A549 (cell line): ENCODE results near the gene BNC2. TPM values are rescaled to one million over a fixed set of nuclear protein-coding genes. Genes with fewer than 3 reads are reported as not detected.
A peak's percentile ranks its signal among the peaks of the same experiment; 100 is the strongest.

ENCODE experiments used
- ATAC-seq, 2 experiments: fragments of 200-7000 bp in 1 of 2; fragments of >200 bp in 1 of 2; cut with Nextera tagmentation in 1 of 2; cut with Tn5 transposase in 1 of 2; 3 replicates each; pipeline versions ENCODE4 v1.8.0 to v1.9.1; 2018 to 2020; ENCODE audit warnings: mild to moderate bottlenecking in 1 of 2, moderate library complexity in 1 of 2
- CTCF ChIA-PET: fragments of 300-600 bp; sonication (Branson Sonifier 250); formaldehyde crosslinking; extraction: SDS; loops from one replicate; lab custom pipeline; 2021; ENCODE audit warnings: antibody characterized with exemption, inconsistent platforms; lab: Yijun Ruan, JAX
- POLR2A ChIA-PET: fragments of 350-600 bp; formaldehyde crosslinking; extraction: SDS; loops from one replicate; lab custom pipeline; 2021; ENCODE audit warnings: antibody characterized with exemption, inconsistent platforms; lab: Yijun Ruan, JAX
- DNase-seq, 2 experiments: peaks; one replicate each; pipeline versions ENCODE4 v3.0.0 to v3.0.0-alpha.2; 2011 to 2016; ENCODE audit warnings: low read depth in 1 of 2, low spot score in 1 of 2
- FAIRE-seq: peaks from 2 replicates; lab custom pipeline; 2011; peaks lifted over from hg19 to GRCh38; lab: Jason Lieb, UNC
- H3K27ac ChIP-seq, 2 experiments: fragments of >200 bp; sonication (Bioruptor Twin); formaldehyde crosslinking; 3 replicates each; pipeline ENCODE4 v1.5.1; 2016 to 2017
- H3K4me1 ChIP-seq: fragments of >200 bp; sonication (Bioruptor Twin); formaldehyde crosslinking; 3 replicates; pipeline ENCODE4 v1.6.1; 2016
- H3K4me2 ChIP-seq: fragments of >200 bp; sonication (Bioruptor Twin); formaldehyde crosslinking; 3 replicates; pipeline ENCODE4 v1.6.1; 2016
- H3K4me3 ChIP-seq: fragments of >200 bp; sonication (Bioruptor Twin); formaldehyde crosslinking; 3 replicates; pipeline ENCODE4 v1.5.1; 2016
- H3K9me3 ChIP-seq: fragments of >200 bp; sonication (Bioruptor Twin); formaldehyde crosslinking; 3 replicates; pipeline ENCODE4 v1.6.1; 2016
- CBX2 ChIP-seq: fragments of 200-600 bp; sonication (generic); IDR thresholded peaks from 2 replicates; pipeline ENCODE4 v1.6.1; 2016; ENCODE audit warnings: low read depth, mild to moderate bottlenecking, borderline replicate concordance
- CHD2 ChIP-seq: fragments of 150-350 bp; IDR thresholded peaks from 2 replicates; pipeline ENCODE4 v1.6.1; 2014; ENCODE audit warnings: low read length; ENCODE audit not compliant: partially characterized antibody
- EHF ChIP-seq: fragments of 250-450 bp; sonication (Bioruptor Pico); IDR thresholded peaks from 2 replicates; pipeline ENCODE4 v1.5.0; 2020; ENCODE audit warnings: mild to moderate bottlenecking
- ESRRA ChIP-seq: fragments of 150-350 bp; IDR thresholded peaks from 2 replicates; pipeline ENCODE4 v1.6.1; 2014; ENCODE audit warnings: mild to moderate bottlenecking, low read length, borderline replicate concordance
- HEYL ChIP-seq: fragments of 250-450 bp; sonication (Bioruptor Pico); IDR thresholded peaks from 2 replicates; pipeline ENCODE4 v1.8.0; 2021; ENCODE audit warnings: mild to moderate bottlenecking, moderate library complexity
- HMGXB4 ChIP-seq: fragments of 250-450 bp; sonication (Bioruptor Pico); IDR thresholded peaks from 2 replicates; pipeline ENCODE4 v1.5.0; 2021; ENCODE audit warnings: mild to moderate bottlenecking, moderate library complexity, borderline replicate concordance
- HOXB5 ChIP-seq: fragments of 250-450 bp; sonication (Bioruptor Pico); IDR thresholded peaks from 2 replicates; pipeline ENCODE4 v1.5.0; 2020; ENCODE audit warnings: mild to moderate bottlenecking, moderate library complexity
- JUN ChIP-seq, 2 experiments: fragments of >200 bp; sonication (Bioruptor Twin); formaldehyde crosslinking; IDR thresholded peaks; 2 replicates in 1 of 2; 3 replicates in 1 of 2; pipeline ENCODE4 v1.6.1; 2016 to 2017
- NPAS2 ChIP-seq: fragments of 250-450 bp; sonication (Bioruptor Pico); IDR thresholded peaks from 2 replicates; pipeline ENCODE4 v1.8.0; 2022; ENCODE audit warnings: mild to moderate bottlenecking, moderate library complexity, borderline replicate concordance
- SREBF2 ChIP-seq: fragments of 450-650 bp; IDR thresholded peaks from 2 replicates; pipeline ENCODE4 v1.6.1; 2014; ENCODE audit warnings: mild to moderate bottlenecking, moderate library complexity
- TP53 ChIP-seq: fragments of 250-450 bp; sonication (Bioruptor Pico); IDR thresholded peaks from 2 replicates; pipeline ENCODE4 v1.5.0; 2021; ENCODE audit warnings: mild to moderate bottlenecking, moderate library complexity
- ZFP36 ChIP-seq: fragments of 450-650 bp; IDR thresholded peaks from 2 replicates; pipeline ENCODE4 v1.6.1; 2014; ENCODE audit warnings: borderline replicate concordance; ENCODE audit not compliant: partially characterized antibody
- ZSCAN20 ChIP-seq: fragments of 250-450 bp; sonication (Bioruptor Pico); IDR thresholded peaks from 2 replicates; pipeline ENCODE4 v1.8.0; 2022; ENCODE audit warnings: mild to moderate bottlenecking, moderate library complexity
- WGBS: methylation state at CpG from one replicate; pipeline ENCODE4 v1.1.6; 2017; ENCODE audit errors: missing lambda C conversion rate; 5-methylcytosine and 5-hydroxymethylcytosine counted together
- polyA plus RNA-seq, 4 experiments: library from polyadenylated mRNA; depleted of rRNA in 3 of 4; stranded (reverse); fragments of >200 nt; fragmentation: RNase III in 1 of 4; extraction: RNeasy Plus Mini Kit Qiagen cat#74134 plus additional on column Dnase treatment in 1 of 4; gene quantifications; 2 replicates in 3 of 4; 3 replicates in 1 of 4; pipeline ENCODE4 v1.2.3, GENCODE V29; 2011 to 2017
- TF ChIP-seq, protein P1 (sequence below): IDR thresholded peaks from 2 replicates; pipeline ENCODE4 v1.6.1; 2012; ENCODE audit warnings: low read depth, borderline replicate concordance
- TF ChIP-seq, protein P2 (sequence below): fragments of 200-600 bp; sonication (generic); IDR thresholded peaks from 2 replicates; pipeline ENCODE4 v1.6.1; 2016; ENCODE audit warnings: antibody characterized with exemption, mild to moderate bottlenecking, moderate library complexity

Gene BNC2
- polyA plus RNA-seq, 2 of the 4 experiments (the other 2 are of a cell fraction): 6.2 to 7.5 TPM

DNA sequence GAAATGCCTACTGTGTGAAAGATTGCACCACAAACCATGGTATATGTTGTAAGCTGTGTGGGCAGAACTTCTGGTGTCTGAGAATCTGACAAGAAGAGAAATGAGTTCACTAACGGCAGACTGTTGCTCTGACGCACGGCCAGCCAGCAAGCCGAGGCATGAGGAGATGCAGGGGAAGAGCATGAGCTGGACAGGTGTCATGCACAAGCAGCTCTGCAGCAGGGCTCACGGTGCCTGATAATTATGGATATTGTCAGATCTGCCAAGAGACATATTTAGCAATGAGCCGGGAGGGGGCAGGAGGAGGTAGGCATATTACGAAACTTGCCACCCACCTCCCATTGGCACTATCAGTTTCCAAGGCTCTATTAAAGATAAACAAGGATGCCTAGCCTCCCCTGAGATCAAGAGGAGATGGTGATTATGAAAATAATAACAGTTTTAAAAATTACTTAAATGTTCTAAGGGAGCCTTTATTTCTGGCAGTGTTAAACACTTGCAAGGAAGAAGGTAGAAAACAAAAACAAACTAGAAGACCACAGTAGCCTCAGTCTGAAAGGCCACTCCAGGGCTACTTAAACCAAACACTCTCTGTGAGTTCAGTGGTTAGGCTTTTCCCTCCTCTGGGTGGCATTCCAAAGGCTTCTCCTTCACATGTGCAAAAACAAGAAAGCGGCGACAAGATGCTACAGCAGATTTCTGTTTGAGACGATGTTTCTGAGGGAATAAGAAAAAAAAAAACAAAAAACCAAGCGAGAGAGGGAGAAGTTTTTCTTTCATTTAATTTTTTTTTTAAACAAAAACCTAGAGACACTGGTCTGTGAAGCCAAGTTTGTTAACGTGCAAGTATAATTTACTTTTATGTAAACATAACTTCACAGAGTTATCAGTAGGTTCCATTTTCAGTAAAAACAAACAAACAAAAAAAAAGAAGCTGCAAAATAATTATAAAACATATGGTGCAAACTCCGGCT lies 339.5 kb downstream of the BNC2 start:
- no peak for DNase-seq
- no peak for TF ChIP-seq EHF (CRISPR knock-in tag)
- TF ChIP-seq, all 56 proteins: peak for 0
- ATAC-seq (no peak), FAIRE-seq (no peak)
- CTCF ChIA-PET: no interaction called here
- POLR2A ChIA-PET: no interaction called here
- WGBS: 84% methylated on average over 13 of the region's 13 CpGs
- H3K4me2 ChIP-seq: no peak overlapping the region
- H3K4me3 ChIP-seq: no peak overlapping the region
- H3K4me1 ChIP-seq: peaks cover 49% of the 10 kb centered on the region
- no peak overlapping the region; a peak in 1 of 6 replicates for H3K27ac ChIP-seq
- no peaks in the 10 kb centered on the region for H3K9me3 ChIP-seq

- FAIRE-seq (no peak), DNase-seq (no peak), ATAC-seq (no peak)
- ChIA-PET CTCF (interaction anchor here (0.6 to 0.8 kb wide), 2 partner anchors 20 to 410 kb away, joined by 3 read pairs; no protein-coding TSS in a partner anchor), POLR2A (no interaction called here)
- H3K4me2 ChIP-seq: no peak overlapping the region
- WGBS: 91% methylated on average over 9 of the region's 9 CpGs
- no peak overlapping the region for H3K4me3 ChIP-seq
- TF ChIP-seq TP53: no peak
- TF ChIP-seq, protein P1, sequence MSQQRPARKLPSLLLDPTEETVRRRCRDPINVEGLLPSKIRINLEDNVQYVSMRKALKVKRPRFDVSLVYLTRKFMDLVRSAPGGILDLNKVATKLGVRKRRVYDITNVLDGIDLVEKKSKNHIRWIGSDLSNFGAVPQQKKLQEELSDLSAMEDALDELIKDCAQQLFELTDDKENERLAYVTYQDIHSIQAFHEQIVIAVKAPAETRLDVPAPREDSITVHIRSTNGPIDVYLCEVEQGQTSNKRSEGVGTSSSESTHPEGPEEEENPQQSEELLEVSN: no peak
- no peak for TF ChIP-seq SREBF2
- no peak for TF ChIP-seq NPAS2 (CRISPR knock-in tag)
- TF ChIP-seq CHD2: no peak
- TF ChIP-seq HMGXB4 (CRISPR knock-in tag): no peak
- TF ChIP-seq, protein P2, sequence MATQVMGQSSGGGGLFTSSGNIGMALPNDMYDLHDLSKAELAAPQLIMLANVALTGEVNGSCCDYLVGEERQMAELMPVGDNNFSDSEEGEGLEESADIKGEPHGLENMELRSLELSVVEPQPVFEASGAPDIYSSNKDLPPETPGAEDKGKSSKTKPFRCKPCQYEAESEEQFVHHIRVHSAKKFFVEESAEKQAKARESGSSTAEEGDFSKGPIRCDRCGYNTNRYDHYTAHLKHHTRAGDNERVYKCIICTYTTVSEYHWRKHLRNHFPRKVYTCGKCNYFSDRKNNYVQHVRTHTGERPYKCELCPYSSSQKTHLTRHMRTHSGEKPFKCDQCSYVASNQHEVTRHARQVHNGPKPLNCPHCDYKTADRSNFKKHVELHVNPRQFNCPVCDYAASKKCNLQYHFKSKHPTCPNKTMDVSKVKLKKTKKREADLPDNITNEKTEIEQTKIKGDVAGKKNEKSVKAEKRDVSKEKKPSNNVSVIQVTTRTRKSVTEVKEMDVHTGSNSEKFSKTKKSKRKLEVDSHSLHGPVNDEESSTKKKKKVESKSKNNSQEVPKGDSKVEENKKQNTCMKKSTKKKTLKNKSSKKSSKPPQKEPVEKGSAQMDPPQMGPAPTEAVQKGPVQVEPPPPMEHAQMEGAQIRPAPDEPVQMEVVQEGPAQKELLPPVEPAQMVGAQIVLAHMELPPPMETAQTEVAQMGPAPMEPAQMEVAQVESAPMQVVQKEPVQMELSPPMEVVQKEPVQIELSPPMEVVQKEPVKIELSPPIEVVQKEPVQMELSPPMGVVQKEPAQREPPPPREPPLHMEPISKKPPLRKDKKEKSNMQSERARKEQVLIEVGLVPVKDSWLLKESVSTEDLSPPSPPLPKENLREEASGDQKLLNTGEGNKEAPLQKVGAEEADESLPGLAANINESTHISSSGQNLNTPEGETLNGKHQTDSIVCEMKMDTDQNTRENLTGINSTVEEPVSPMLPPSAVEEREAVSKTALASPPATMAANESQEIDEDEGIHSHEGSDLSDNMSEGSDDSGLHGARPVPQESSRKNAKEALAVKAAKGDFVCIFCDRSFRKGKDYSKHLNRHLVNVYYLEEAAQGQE: no peak
- no peak for TF ChIP-seq JUN (IDR thresholded peaks at IDR 0.05)
- TF ChIP-seq CBX2: no peak
- no peak for TF ChIP-seq HOXB5
- H3K4me1 ChIP-seq: peaks cover 31% of the 10 kb centered on the region
- H3K9me3 ChIP-seq: no peaks in the 10 kb centered on the region
- peak overlapping the region in 1 of 2 experiments; percentile 46; a peak in 1 of 6 replicates for H3K27ac ChIP-seq
These were observed 342.9 kb downstream of the BNC2 start for GRCh38 chr9:16527573-16527972.

DNA sequence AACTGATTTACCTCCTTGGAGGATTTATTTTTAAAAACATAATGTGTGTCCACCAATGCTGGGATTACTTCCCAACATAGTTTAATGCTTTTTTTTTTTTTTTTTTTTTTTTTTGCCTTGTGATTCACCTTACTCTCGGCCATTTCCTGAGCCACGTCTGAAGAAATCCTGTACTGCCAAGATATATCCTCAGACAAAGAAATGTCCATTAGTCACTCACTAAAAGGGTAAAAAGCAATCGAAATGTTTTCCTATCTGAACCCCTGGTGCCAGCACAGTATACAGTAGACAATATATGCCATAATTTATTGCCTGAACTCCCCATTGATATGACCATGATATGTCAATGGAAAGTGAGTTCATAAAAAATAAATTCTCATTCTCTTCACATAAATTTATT lies 344.1 kb downstream of the BNC2 start:
- peak overlapping the region; percentile 41 for H3K4me2 ChIP-seq
- ATAC-seq: peak in 1 of 2 experiments; percentile 72; a peak in 3 of 6 replicates
- TF ChIP-seq ZFP36 (no peak), ZSCAN20 (no peak), ESRRA (no peak), HEYL (CRISPR knock-in tag) (no peak)
- DNase-seq: peak in 1 of 2 experiments; percentile 19
- no peak overlapping the region for H3K4me3 ChIP-seq
- ChIA-PET CTCF (no interaction called here), POLR2A (no interaction called here)
- FAIRE-seq: no peak
- H3K9me3 ChIP-seq: no peaks in the 10 kb centered on the region
- peaks cover 21% of the 10 kb centered on the region; the same call in 2 of the 3 replicates for H3K4me1 ChIP-seq
- H3K27ac ChIP-seq: peak overlapping the region in 1 of 2 experiments; percentile 46; a peak in 1 of 6 replicates
- WGBS: 20% methylated on average over 3 of the region's 3 CpGs
